Measurements from ENCODE around the gene KIF26B.

KIF26B gene

GRCh38 chr1:245437369-245438062, 282.7 kb downstream of the KIF26B start:
- no peak for DNase-seq

- no peak for DNase-seq
Measured at GRCh38 chr1:245440922-245441321, 286.1 kb downstream of the KIF26B start.

GRCh38 chr1:245441689-245442088, 286.9 kb downstream of the KIF26B start:
- no peak for DNase-seq

GRCh38 chr1:245444147-245444828, 289.5 kb downstream of the KIF26B start:
- no peak for DNase-seq

DNA sequence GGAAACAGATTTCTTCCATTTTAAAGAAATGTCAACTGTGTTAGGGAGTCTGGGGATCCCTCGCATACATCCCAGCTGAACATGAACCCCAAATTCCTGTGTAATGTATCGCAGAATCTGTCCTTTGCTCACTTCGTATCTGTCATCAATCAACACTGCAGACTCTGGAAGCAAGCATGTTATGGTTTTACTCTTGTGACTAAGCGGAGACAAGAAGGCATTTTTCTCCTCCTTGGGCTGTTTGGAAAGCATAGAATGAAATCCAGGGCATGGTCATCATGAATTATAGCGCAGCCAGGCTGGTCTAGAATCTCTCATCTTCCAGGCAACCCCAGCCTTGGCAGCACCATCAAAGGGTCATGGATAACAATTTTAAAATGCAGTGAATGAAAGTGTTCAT, 290.2 kb downstream of the KIF26B start:
- no peak for DNase-seq

DNA sequence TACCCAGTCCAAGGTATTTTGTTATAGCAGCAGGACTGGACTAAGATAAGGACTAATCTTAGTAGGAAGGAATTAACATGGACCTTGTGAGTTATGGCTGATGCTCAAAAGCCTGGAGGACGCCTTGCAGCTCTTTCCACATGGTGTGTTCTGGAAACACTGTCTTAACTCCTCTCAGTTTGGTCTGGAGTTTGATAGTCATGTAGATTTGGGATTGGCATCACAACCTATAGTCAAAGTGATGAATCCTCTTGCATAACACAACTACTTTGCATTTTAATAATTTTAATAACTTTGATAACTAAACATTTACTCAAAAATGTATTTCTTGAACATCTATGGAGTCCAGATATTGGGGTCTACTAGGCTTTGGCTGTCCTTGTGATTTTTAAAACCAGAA, 293.7 kb downstream of the KIF26B start:
- no peak for DNase-seq

DNA sequence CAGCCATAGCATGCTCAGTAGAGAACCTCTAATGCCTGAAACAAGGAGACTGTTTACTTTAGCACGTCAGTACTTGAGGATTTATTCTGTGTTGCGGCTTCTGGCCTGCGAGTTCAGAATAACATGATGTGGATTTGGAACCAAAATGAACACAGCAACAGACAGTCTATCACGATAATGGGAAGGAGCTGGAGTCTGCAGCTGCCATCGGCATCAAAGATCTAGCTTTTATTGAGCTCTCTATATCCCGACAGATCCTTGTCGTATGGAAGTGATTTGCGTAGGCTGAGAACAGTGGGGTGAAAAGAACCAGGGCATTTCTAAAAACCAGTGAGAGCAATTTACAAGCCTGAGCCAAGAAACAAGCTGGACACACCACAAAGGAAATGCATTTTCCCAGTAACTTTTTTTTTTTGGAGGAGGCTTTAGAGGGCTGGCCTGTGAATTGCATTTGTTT, 294.2 kb downstream of the KIF26B start:
- no peak for DNase-seq

DNA sequence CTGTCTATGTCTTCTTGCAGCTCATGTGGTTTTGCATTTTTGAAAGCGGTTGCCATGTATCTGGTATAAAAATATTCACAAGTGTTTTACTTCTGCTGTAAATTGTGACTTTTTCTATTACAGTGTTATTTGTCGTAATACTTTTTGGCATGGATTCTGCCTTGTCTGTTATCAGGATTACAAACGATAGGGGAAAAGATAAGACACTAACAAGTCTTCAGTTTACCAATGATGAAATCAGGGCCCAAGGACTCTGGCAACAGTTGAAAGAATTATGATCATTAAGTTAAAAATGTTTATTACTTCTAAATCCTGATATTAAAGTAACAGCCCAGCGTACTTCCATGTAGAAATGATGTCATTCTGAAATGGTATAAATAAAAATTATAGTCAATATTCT, 298.8 kb downstream of the KIF26B start:
- no peak for DNase-seq

DNA sequence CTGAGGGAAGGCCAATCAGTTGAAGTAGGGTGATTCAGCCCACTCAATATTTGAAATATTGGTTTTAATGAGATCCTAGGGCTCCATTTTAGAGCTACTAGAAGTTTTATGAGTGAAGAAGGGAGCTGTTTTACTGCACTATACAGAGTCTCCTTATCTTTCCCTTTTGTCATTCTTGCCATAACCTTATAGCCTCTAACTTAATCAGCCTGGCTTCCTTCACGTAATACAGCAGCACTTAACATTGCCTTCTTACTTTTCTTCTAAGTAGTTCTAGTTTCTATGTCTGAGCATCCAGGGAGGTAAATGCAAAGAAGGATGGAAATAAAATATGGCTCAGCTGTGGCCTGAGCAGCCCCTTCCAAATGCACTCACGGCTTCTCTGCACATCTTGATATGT, 299.3 kb downstream of the KIF26B start:
- no peak for DNase-seq

DNA sequence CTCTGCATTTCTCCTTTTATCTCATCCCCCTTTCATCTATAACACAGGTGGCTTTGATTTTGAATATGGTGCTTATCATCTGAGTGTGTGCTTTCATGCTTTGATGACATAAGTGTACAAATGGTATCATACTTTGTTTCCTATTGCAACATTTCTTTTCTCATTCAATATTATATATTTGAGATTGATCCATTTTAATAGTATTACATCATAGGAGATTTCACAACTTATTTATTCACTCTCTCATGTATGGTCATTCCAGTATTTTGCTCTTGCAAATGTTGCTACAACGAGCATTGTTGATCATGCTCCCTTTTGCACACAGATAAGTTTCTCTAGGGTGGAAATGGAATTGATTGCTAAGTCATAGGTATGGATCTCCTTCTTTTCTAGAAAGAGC, 302.8 kb downstream of the KIF26B start:
- no peak for DNase-seq

- no peak for DNase-seq
Measured at GRCh38 chr1:245458234-245458633, 303.4 kb downstream of the KIF26B start.

DNA sequence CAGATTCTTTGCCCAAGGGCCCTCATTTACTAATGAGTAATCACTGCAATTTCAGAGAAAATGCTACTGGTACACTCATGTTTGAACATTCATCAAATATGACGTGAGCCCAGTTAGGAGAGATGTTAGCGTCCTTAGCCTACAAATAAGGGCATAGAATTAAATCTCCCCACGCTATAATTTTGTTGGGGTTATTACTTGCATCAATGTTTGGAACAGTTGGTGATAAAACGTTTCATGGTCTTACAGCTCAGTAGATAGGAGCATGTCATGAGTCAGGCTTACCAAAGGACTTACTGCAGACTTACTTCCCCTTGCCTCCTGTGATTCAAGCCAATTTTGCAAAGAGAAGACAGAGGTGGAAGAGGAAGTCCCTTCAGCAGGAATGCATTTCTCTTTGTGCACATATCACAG, 304.0 kb downstream of the KIF26B start:
- DNase-seq, result no peak

DNA sequence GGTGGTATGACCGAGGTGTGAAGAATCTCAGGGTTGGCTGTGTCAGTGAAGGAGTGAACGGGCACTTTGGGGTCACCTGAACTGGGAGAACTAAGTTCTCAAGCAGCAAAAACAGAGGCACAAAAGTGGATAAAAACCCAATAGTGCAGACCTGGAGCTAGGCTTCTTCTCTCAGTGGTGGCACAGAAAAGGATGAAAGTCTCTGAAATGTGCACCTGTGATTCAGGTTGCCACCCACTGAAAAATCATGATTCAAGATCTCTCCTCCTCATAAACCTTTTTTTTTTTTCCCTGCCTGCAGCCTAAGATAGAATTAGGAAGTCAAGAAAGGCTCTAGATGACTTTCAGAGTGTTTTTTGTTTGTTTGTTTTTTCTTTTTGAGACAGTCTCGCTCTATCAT, 304.8 kb downstream of the KIF26B start:
- DNase-seq, result no peak

DNA sequence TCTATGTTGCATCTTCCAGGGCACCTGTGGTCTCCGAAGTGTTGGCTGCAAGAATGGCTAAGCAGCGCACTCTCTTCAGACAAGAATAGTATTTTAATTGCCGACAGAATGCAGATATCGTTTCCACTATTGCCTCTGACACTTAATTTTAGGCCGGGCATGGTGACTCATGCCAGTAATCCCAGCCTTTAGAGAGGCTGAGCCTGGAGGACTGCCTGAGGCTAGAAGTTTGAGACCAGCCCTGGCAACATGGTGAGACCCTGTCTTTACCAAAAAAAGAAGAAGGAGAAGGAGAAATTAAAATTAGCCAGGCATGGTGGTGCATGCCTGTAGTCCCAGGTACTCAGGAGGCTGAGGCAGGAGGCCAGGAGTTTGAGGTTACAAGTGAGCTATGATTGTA, 306.9 kb downstream of the KIF26B start:
- no peak for DNase-seq

GRCh38 chr1:245462161-245462560, 307.4 kb downstream of the KIF26B start:
- DNase-seq, result no peak

GRCh38 chr1:245463392-245464165, 308.8 kb downstream of the KIF26B start:
- no peak for DNase-seq

DNA sequence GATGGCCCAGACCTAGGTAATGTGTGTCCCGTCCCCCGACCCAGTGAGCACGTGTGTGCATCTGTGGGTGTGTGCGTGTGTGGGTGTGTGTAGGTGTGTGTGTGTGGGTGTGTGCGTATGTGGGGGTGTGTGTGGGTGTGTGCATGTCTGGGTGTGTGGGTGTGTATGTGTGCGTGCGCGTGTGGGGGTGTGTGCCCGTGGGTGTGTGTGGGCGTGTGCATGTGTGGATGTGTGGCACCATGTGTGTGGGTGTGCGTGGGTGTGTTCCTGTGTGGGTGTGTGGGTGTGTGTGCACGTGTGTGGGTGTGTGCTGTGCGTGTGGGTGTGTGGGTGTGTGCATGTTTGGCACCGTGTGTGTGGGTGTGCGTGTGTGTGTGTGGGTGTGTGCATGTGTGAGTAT, 309.5 kb downstream of the KIF26B start:
- no peak for DNase-seq

DNA sequence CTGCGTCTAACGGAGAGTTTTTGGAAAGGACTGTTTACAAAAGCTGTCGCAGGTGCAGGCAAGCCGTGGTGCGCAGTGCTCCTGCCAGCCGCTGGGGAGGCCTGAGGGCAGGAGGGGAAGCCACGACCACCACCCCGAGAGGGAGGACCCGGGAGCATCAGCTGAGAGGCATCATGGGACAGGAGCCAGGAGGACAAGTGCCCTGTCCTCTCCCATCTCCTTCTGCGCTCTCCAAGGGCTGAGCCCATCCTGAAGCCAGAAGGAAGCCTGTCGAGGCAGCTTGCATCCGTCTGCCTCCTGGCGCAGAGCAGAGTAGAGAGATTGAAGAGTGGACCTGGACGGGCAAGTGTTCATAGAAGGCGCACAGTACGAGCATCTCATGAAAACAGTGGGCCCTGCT, 310.9 kb downstream of the KIF26B start:
- no peak for DNase-seq

DNA sequence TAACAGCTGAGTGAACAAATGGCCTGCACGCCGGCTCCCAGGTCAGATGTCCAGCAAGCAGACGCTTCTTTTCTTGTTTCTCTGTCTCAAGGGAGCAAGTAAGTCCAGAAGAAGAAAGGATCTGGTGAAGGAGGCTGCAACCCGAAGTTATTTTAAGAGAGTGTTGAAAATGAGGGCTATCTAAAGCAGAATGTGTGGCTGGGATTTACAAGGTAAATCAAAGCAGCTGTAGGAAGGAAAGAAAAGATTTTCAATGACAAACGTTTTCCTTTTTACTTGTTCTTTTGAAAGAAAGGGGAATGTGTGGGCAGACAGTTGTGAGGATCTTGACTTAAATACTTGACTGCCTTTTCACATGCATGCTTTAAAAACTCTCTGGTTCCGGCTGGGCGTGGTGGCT, 311.5 kb downstream of the KIF26B start:
- no peak for DNase-seq

GRCh38 chr1:245467804-245468203, 313.0 kb downstream of the KIF26B start:
- no peak for DNase-seq

DNA sequence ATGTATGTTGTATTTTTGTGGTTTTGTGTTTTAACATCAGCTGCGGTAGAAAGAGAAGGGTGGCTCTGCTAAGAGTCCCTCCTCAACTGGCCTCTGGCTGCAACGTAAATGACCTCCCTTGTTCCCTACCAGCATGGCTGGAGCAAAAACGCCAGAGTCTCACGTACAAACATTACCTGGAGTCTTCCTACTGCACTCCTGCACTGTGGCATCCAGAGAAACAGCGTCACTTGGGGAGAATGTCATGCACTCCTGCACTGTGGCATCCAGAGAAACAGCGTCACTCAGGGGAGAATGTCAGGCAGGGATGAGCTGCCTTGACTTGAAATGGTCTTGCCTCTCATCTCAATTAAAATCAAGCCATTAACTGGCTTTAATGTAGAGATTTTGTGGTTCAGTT, 314.2 kb downstream of the KIF26B start:
- DNase-seq, result no peak

GRCh38 chr1:245469734-245470133, 314.9 kb downstream of the KIF26B start:
- no peak for DNase-seq

GRCh38 chr1:245475126-245475525, 320.3 kb downstream of the KIF26B start:
- no peak for DNase-seq

GRCh38 chr1:245475961-245476516, 321.3 kb downstream of the KIF26B start:
- DNase-seq, result no peak
